GM19452 (cell line): Measurements from ENCODE around the gene KDM6B.

Source experiments
- ATAC-seq: cut with Tn5 transposase; IDR thresholded peaks from one replicate; pipeline ENCODE4 v1.9.1; 2021; ENCODE audit not compliant: unreplicated experiment

KDM6B gene

GRCh38 chr17:7818746-7819645 is 15.0 kb upstream of the KDM6B start:
- ATAC-seq = no peak

GRCh38 chr17:7820231-7820630 is 13.8 kb upstream of the KDM6B start:
- ATAC-seq = no peak

DNA sequence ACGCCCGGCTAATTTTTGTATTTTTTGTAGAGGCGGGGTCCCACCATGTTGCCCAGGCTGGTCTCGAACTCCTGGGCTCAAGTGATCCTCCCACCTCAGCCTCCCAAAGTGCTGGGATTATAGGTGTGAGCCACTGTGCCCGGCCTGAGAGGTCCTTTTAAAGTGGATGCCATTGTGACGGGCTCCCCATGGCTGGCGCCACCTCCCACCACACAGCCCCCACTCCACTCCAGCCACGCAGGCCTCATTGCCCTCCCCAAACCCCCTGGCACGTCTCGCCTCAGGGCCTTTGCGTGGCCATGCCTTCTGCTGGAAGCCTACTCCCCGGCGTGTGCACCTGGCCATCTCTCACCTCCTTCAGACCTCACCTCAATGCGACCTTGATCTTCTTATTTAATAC is 11.9 kb upstream of the KDM6B start:
- no peak for ATAC-seq

- ATAC-seq = no peak
Measured at GRCh38 chr17:7823581-7824001, 10.4 kb upstream of the KDM6B start.

- ATAC-seq = no peak
Measured at GRCh38 chr17:7824021-7824924, 9.7 kb upstream of the KDM6B start.

- no peak for ATAC-seq
Measured at GRCh38 chr17:7825206-7825990, 8.6 kb upstream of the KDM6B start.

DNA sequence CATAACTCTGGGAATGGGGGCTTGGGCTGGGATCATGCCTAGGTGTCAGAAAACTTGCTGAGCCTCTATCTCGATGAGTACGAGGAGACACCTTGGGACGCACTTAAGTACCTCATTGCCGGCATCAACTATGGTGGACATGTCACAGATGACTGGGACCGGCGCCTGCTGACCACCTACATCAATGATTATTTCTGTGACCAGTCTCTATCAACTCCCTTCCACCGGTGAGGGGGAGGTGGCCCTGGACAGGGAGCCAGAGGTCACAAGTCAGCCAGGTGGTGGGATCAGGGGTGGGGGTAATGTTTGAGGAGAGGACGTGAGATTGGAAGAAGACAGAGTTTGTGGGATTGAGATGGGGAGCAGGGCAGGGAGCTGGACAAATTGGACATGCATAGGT is 3.4 kb upstream of the KDM6B start:
- no peak for ATAC-seq

DNA sequence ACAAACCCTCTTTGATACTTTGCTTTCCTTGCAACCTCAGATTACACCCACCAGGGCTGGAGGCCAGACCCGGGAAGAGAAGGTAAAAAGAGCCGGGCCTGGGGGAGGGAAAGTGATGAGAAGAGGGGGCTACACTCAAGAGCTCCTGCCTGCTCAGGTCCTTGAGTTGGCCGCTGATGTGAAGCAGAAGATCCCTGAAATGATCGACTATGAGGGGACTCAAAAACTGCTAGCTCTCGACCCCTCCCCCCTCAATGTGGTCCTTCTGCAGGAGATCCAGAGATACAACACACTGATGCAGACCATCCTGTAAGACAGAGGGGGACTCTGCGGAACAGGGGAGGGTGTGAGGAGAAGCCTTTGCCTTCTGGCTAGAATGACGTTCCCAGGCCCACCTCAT is 2.8 kb upstream of the KDM6B start:
- no peak for ATAC-seq

DNA sequence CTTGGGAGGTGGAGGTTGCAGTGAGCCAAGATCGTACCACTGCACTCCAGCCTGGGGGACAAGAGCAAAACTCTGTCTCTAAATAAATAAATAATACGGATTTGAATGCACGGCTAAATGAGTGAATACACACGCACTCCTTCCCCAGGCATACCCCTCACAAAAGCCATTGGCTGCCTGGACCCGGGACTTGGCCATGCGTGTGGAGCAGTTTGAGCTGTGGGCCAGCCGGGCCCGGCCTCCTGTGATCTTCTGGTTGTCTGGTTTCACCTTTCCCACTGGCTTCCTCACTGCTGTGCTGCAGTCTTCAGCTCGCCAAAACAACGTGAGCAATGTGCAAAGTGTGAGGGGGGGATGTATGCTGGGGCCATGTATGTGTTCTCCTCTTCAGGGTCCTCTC is 1.6 kb upstream of the KDM6B start:
- no peak for ATAC-seq

DNA sequence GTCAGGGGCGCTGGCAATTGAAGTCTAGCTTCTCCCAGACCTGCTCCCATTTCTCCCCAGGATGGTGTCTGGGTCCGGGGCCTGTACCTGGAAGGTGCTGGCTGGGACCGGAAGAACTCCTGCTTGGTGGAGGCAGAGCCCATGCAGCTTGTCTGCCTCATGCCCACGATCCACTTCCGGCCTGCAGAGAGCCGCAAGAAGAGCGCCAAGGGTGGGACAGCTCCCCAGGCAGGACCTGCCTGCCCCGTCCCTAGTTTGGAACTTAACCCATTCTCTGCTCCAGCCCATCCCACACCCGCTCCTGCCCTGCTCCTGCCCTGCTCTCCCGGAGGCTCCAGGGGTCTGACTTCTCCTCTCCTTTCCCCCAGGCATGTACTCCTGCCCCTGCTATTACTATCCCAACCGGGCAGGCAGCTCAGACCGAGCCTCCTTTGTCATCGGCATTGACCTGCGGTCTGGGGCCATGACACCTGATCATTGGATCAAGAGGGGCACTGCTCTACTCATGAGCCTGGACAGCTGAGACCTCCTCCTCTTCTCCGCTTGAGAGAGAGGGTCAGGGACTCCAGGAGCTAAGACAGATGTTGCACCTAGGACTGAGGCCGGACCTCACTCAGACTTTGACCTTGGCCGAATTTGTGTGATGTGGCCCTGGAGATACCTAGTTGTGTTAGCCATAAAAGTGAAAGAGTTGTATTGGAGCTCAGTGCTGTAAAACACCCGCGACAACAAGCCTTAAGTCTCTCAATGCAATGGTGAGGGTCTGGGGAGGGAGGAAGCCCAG is 814 bp upstream of the KDM6B start:
- no peak for ATAC-seq

GRCh38 chr17:7834542-7834956 is 532 bp downstream of the KDM6B start:
- no peak for ATAC-seq

GRCh38 chr17:7834957-7835813 is 1.2 kb downstream of the KDM6B start:
- peak; percentile 42 for ATAC-seq

GRCh38 chr17:7835814-7836595 is 2.0 kb downstream of the KDM6B start:
- ATAC-seq = peak; percentile 21

GRCh38 chr17:7836596-7837407 is 2.8 kb downstream of the KDM6B start:
- ATAC-seq = no peak

- no peak for ATAC-seq
Measured at GRCh38 chr17:7837408-7838088, 3.5 kb downstream of the KDM6B start.

- no peak for ATAC-seq
Measured at GRCh38 chr17:7838090-7839075, 4.4 kb downstream of the KDM6B start.
